ENCODE results near the gene IL9R.

Gene IL9R, protein sequence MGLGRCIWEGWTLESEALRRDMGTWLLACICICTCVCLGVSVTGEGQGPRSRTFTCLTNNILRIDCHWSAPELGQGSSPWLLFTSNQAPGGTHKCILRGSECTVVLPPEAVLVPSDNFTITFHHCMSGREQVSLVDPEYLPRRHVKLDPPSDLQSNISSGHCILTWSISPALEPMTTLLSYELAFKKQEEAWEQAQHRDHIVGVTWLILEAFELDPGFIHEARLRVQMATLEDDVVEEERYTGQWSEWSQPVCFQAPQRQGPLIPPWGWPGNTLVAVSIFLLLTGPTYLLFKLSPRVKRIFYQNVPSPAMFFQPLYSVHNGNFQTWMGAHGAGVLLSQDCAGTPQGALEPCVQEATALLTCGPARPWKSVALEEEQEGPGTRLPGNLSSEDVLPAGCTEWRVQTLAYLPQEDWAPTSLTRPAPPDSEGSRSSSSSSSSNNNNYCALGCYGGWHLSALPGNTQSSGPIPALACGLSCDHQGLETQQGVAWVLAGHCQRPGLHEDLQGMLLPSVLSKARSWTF

GRCh38 chrX:155997436-155997835 is at the start of gene IL9R:
Gene IL9R, plus strand, starts transcription at chrX:155997696. Its CDS starts 64 bp downstream, at chrX:155997760.
- H3K36me3 ChIP-seq (ENCODE audit: control insufficient read depth in 1 of 2, insufficient read depth in 2 of 2, low read length in 2 of 2), result no peaks in the 10 kb centered on the region
- H3K9ac ChIP-seq (ENCODE audit: low read depth in 1 of 2, low read length in 2 of 2), result no peak within 1 kb of the TSS
- H3K4me3 ChIP-seq (ENCODE audit: low read depth in 1 of 2, low read length in 2 of 2), result no peak within 1 kb of the TSS
- H3K27ac ChIP-seq (ENCODE audit: low read depth, low read length), result no peak within 1 kb of the TSS
- H3K27me3 ChIP-seq (ENCODE audit: control insufficient read depth in 1 of 2, insufficient read depth in 2 of 2, low read length in 2 of 2), result no peaks in the 10 kb centered on the region
- H3K9me3 ChIP-seq (ENCODE audit: control insufficient read depth in 1 of 2, low read length in 2 of 2), result no peaks in the 10 kb centered on the region
- H3K4me1 ChIP-seq (ENCODE audit: control insufficient read depth in 1 of 2, insufficient read depth in 2 of 2, low read length in 2 of 2), result peaks cover 0 to 10% of the 10 kb centered on the region in 2 donors

- H3K27ac ChIP-seq (ENCODE audit: low read depth, low read length), result no peak overlapping the region
- H3K4me3 ChIP-seq (ENCODE audit: low read depth in 1 of 2, low read length in 2 of 2), result no peak overlapping the region
- H3K27me3 ChIP-seq (ENCODE audit: control insufficient read depth in 1 of 2, insufficient read depth in 2 of 2, low read length in 2 of 2), result no peaks in the 10 kb centered on the region
- no peak overlapping the region for H3K9ac ChIP-seq (ENCODE audit: low read depth in 1 of 2, low read length in 2 of 2)
- no peaks in the 10 kb centered on the region for H3K4me1 ChIP-seq (ENCODE audit: control insufficient read depth in 1 of 2, insufficient read depth in 2 of 2, low read length in 2 of 2)
- peaks cover 0 to 7% of the 10 kb centered on the region in 2 donors for H3K36me3 ChIP-seq (ENCODE audit: control insufficient read depth in 1 of 2, insufficient read depth in 2 of 2, low read length in 2 of 2)
- H3K9me3 ChIP-seq (ENCODE audit: control insufficient read depth in 1 of 2, low read length in 2 of 2), result peaks cover 0 to 7% of the 10 kb centered on the region in 2 donors
Measured at GRCh38 chrX:155949098-155949497, 48.4 kb upstream of the IL9R start.

DNA sequence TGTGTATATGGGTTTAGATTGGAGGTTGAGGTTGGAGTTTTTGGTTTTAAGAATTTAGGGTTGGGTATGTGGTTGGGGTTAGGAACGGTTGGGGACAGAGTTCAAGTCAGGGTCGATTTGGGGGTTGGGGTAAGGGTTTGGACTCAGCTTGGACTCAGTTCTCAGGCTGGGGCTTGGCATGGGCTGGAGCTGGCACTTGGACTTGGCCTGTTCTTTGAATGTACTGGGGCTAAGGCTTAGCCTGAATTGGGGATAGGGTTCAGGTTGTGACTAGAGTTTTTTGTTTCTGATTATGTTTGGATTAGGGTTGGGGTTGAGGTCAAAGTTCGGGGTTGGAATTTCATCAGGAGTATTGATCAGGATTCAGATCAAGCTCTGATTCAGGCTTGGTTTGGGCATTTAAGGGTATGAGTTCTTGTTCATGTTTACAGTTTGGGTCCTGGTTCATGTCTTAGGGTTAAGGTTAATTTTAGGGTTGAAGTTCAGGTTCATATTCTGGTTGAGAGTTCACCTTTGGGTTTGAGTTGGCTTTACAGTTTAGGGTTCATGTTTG is 46.2 kb upstream of the IL9R start:
- no peaks in the 10 kb centered on the region for H3K36me3 ChIP-seq (ENCODE audit: control insufficient read depth in 1 of 2, insufficient read depth in 2 of 2, low read length in 2 of 2)
- peaks cover 0 to 4% of the 10 kb centered on the region in 2 donors for H3K9me3 ChIP-seq (ENCODE audit: control insufficient read depth in 1 of 2, low read length in 2 of 2)
- no peaks in the 10 kb centered on the region for H3K27me3 ChIP-seq (ENCODE audit: control insufficient read depth in 1 of 2, insufficient read depth in 2 of 2, low read length in 2 of 2)
- H3K27ac ChIP-seq (ENCODE audit: low read depth, low read length), result no peak overlapping the region
- no peak overlapping the region for H3K9ac ChIP-seq (ENCODE audit: low read depth in 1 of 2, low read length in 2 of 2)
- H3K4me3 ChIP-seq (ENCODE audit: low read depth in 1 of 2, low read length in 2 of 2), result no peak overlapping the region
- H3K4me1 ChIP-seq (ENCODE audit: control insufficient read depth in 1 of 2, insufficient read depth in 2 of 2, low read length in 2 of 2), result no peaks in the 10 kb centered on the region

DNA sequence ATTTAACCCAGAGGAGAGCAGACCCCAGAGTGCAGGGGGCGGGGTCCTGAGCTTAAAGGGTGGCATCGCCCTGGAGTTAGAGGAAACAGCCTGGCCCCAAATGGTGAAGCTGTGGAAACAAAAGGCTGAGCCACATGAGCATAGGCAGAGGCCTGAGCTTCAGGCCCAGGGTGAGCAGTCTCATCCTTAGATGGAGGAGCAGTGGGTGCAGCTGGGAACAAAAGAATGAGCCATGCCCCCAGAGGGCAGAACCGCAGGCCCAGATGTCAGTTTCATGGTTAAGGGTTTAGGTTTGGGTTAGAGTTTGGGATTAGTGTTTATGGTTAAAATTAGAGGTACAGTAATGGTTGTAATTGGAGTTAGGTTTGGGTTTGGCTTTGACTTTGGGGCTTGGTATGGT is 44.4 kb upstream of the IL9R start:
- Histone ChIP-seq H3K9me3 (ENCODE audit: control insufficient read depth in 1 of 2, low read length in 2 of 2) (peaks cover 0 to 4% of the 10 kb centered on the region in 2 donors), H3K27me3 (ENCODE audit: control insufficient read depth in 1 of 2, insufficient read depth in 2 of 2, low read length in 2 of 2) (no peaks in the 10 kb centered on the region), H3K4me3 (ENCODE audit: low read depth in 1 of 2, low read length in 2 of 2) (no peak overlapping the region), H3K4me1 (ENCODE audit: control insufficient read depth in 1 of 2, insufficient read depth in 2 of 2, low read length in 2 of 2) (no peaks in the 10 kb centered on the region), H3K36me3 (ENCODE audit: control insufficient read depth in 1 of 2, insufficient read depth in 2 of 2, low read length in 2 of 2) (no peaks in the 10 kb centered on the region), H3K27ac (ENCODE audit: low read depth, low read length) (no peak overlapping the region), H3K9ac (ENCODE audit: low read depth in 1 of 2, low read length in 2 of 2) (no peak overlapping the region)

- Histone ChIP-seq H3K36me3 (ENCODE audit: control insufficient read depth in 1 of 2, insufficient read depth in 2 of 2, low read length in 2 of 2) (no peaks in the 10 kb centered on the region), H3K27me3 (ENCODE audit: control insufficient read depth in 1 of 2, insufficient read depth in 2 of 2, low read length in 2 of 2) (no peaks in the 10 kb centered on the region), H3K27ac (ENCODE audit: low read depth, low read length) (no peak overlapping the region), H3K9me3 (ENCODE audit: control insufficient read depth in 1 of 2, low read length in 2 of 2) (peaks cover 0 to 4% of the 10 kb centered on the region in 2 donors), H3K4me3 (ENCODE audit: low read depth in 1 of 2, low read length in 2 of 2) (no peak overlapping the region), H3K4me1 (ENCODE audit: control insufficient read depth in 1 of 2, insufficient read depth in 2 of 2, low read length in 2 of 2) (no peaks in the 10 kb centered on the region), H3K9ac (ENCODE audit: low read depth in 1 of 2, low read length in 2 of 2) (no peak overlapping the region)
Measured at GRCh38 chrX:155954793-155955192, 42.7 kb upstream of the IL9R start.

- Histone ChIP-seq H3K4me1 (ENCODE audit: control insufficient read depth in 1 of 2, insufficient read depth in 2 of 2, low read length in 2 of 2) (no peaks in the 10 kb centered on the region), H3K4me3 (ENCODE audit: low read depth in 1 of 2, low read length in 2 of 2) (no peak overlapping the region), H3K9ac (ENCODE audit: low read depth in 1 of 2, low read length in 2 of 2) (no peak overlapping the region), H3K27ac (ENCODE audit: low read depth, low read length) (no peak overlapping the region), H3K9me3 (ENCODE audit: control insufficient read depth in 1 of 2, low read length in 2 of 2) (peaks cover 0 to 4% of the 10 kb centered on the region in 2 donors), H3K36me3 (ENCODE audit: control insufficient read depth in 1 of 2, insufficient read depth in 2 of 2, low read length in 2 of 2) (no peaks in the 10 kb centered on the region), H3K27me3 (ENCODE audit: control insufficient read depth in 1 of 2, insufficient read depth in 2 of 2, low read length in 2 of 2) (no peaks in the 10 kb centered on the region)
Measured at GRCh38 chrX:155956099-155956498, 41.4 kb upstream of the IL9R start.

- Histone ChIP-seq H3K27ac (ENCODE audit: low read depth, low read length) (no peak overlapping the region), H3K27me3 (ENCODE audit: control insufficient read depth in 1 of 2, insufficient read depth in 2 of 2, low read length in 2 of 2) (no peaks in the 10 kb centered on the region), H3K4me1 (ENCODE audit: control insufficient read depth in 1 of 2, insufficient read depth in 2 of 2, low read length in 2 of 2) (no peaks in the 10 kb centered on the region), H3K9me3 (ENCODE audit: control insufficient read depth in 1 of 2, low read length in 2 of 2) (peaks cover 0 to 4% of the 10 kb centered on the region in 2 donors), H3K9ac (ENCODE audit: low read depth in 1 of 2, low read length in 2 of 2) (no peak overlapping the region), H3K4me3 (ENCODE audit: low read depth in 1 of 2, low read length in 2 of 2) (no peak overlapping the region), H3K36me3 (ENCODE audit: control insufficient read depth in 1 of 2, insufficient read depth in 2 of 2, low read length in 2 of 2) (no peaks in the 10 kb centered on the region)
Measured at GRCh38 chrX:155956649-155957048, 40.8 kb upstream of the IL9R start.

DNA sequence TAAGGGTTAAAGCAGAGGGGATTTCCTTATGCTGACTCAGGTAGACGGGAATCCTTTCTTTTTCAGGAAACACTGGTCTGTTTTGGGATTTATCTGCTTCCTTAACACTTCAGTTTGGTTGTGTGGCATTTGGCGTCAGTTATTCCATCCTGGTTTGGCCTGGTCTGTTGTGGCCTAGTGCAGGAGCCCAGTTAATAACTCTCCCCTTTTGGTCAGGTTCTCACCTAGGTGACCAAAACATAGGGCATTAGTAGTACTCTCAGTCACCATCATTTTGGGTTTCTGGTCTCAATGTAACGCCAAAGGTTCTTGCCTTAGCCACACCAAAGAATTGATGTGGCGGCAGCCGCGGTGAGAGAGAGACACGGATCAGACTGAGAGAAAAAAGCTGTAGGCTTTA is 39.7 kb upstream of the IL9R start:
- no peak overlapping the region for H3K4me3 ChIP-seq (ENCODE audit: low read depth in 1 of 2, low read length in 2 of 2)
- no peaks in the 10 kb centered on the region for H3K9me3 ChIP-seq (ENCODE audit: control insufficient read depth in 1 of 2, low read length in 2 of 2)
- no peaks in the 10 kb centered on the region for H3K27me3 ChIP-seq (ENCODE audit: control insufficient read depth in 1 of 2, insufficient read depth in 2 of 2, low read length in 2 of 2)
- no peaks in the 10 kb centered on the region for H3K4me1 ChIP-seq (ENCODE audit: control insufficient read depth in 1 of 2, insufficient read depth in 2 of 2, low read length in 2 of 2)
- no peak overlapping the region for H3K27ac ChIP-seq (ENCODE audit: low read depth, low read length)
- no peak overlapping the region for H3K9ac ChIP-seq (ENCODE audit: low read depth in 1 of 2, low read length in 2 of 2)
- no peaks in the 10 kb centered on the region for H3K36me3 ChIP-seq (ENCODE audit: control insufficient read depth in 1 of 2, insufficient read depth in 2 of 2, low read length in 2 of 2)

GRCh38 chrX:155959018-155959587 is 38.4 kb upstream of the IL9R start:
- H3K27ac ChIP-seq (ENCODE audit: low read depth, low read length), result no peak overlapping the region
- H3K36me3 ChIP-seq (ENCODE audit: control insufficient read depth in 1 of 2, insufficient read depth in 2 of 2, low read length in 2 of 2), result no peaks in the 10 kb centered on the region
- no peak overlapping the region for H3K4me3 ChIP-seq (ENCODE audit: low read depth in 1 of 2, low read length in 2 of 2)
- no peaks in the 10 kb centered on the region for H3K4me1 ChIP-seq (ENCODE audit: control insufficient read depth in 1 of 2, insufficient read depth in 2 of 2, low read length in 2 of 2)
- no peak overlapping the region for H3K9ac ChIP-seq (ENCODE audit: low read depth in 1 of 2, low read length in 2 of 2)
- peaks cover 0 to 4% of the 10 kb centered on the region in 2 donors for H3K9me3 ChIP-seq (ENCODE audit: control insufficient read depth in 1 of 2, low read length in 2 of 2)
- no peaks in the 10 kb centered on the region for H3K27me3 ChIP-seq (ENCODE audit: control insufficient read depth in 1 of 2, insufficient read depth in 2 of 2, low read length in 2 of 2)

GRCh38 chrX:155962906-155963305 is 34.6 kb upstream of the IL9R start:
- Histone ChIP-seq H3K4me1 (ENCODE audit: control insufficient read depth in 1 of 2, insufficient read depth in 2 of 2, low read length in 2 of 2) (no peaks in the 10 kb centered on the region), H3K36me3 (ENCODE audit: control insufficient read depth in 1 of 2, insufficient read depth in 2 of 2, low read length in 2 of 2) (no peaks in the 10 kb centered on the region), H3K9me3 (ENCODE audit: control insufficient read depth in 1 of 2, low read length in 2 of 2) (peaks cover 2 to 4% of the 10 kb centered on the region in 2 donors), H3K27ac (ENCODE audit: low read depth, low read length) (no peak overlapping the region), H3K27me3 (ENCODE audit: control insufficient read depth in 1 of 2, insufficient read depth in 2 of 2, low read length in 2 of 2) (no peaks in the 10 kb centered on the region), H3K4me3 (ENCODE audit: low read depth in 1 of 2, low read length in 2 of 2) (no peak overlapping the region), H3K9ac (ENCODE audit: low read depth in 1 of 2, low read length in 2 of 2) (no peak overlapping the region)

Data from duodenal mucosa (tissue), 2 donors.